Caco-2 (cell line): ENCODE measurements around the gene ADAMTS15. TPM values are rescaled to one million over a fixed set of nuclear protein-coding genes. Genes with fewer than 3 reads are reported as not detected.

Source experiments
- BruUV-seq: library from RNA; stranded (reverse); fragments of 400-500 nt; replicated peaks from 2 replicates; lab custom pipeline; 2021; lab: Mats Ljungman, UMichigan
- CTCF ChIA-PET: fragments of 300-600 bp; sonication (Branson Sonifier 250); formaldehyde crosslinking; loops from one replicate; lab custom pipeline; 2022; ENCODE audit warnings: antibody characterized with exemption; lab: Charles Lee
- POLR2A ChIA-PET: fragments of 300-600 bp; sonication (Branson Sonifier 250); formaldehyde crosslinking; loops from one replicate; lab custom pipeline; 2022; ENCODE audit warnings: antibody characterized with exemption; lab: Charles Lee
- DNase-seq, 2 experiments: peaks; one replicate each; pipeline versions ENCODE4 v3.0.0 to v3.0.0-alpha.2; 2020 to 2022
- H3K27me3 ChIP-seq: replicated peaks from 2 replicates; pipeline ENCODE4 v1.6.0; 2011; ENCODE audit warnings: low read length; ENCODE audit not compliant: control insufficient read depth, insufficient read depth
- H3K36me3 ChIP-seq: 2 replicates; pipeline ENCODE4 v1.5.1; 2011; ENCODE audit warnings: low read length; ENCODE audit not compliant: control insufficient read depth, insufficient read depth
- H3K4me1 ChIP-seq: fragments of 250-450 bp; sonication (Bioruptor Pico); 2 replicates; pipeline ENCODE4 v1.5.1; 2020; ENCODE audit warnings: mild to moderate bottlenecking
- H3K4me3 ChIP-seq: 2 replicates; pipeline ENCODE4 v1.5.1; 2011; ENCODE audit warnings: low read depth, mild to moderate bottlenecking, control low read depth, low read length
- H3K9me3 ChIP-seq: fragments of 250-450 bp; sonication (Bioruptor Pico); 2 replicates; pipeline ENCODE4 v1.5.1; 2020; ENCODE audit warnings: mild to moderate bottlenecking, moderate library complexity
- H3K27ac Mint-ChIP-seq: one replicate; pipeline ENCODE4 v1.8.0; 2022; ENCODE audit warnings: mixed read lengths; ENCODE audit not compliant: unreplicated experiment
- H3K27me3 Mint-ChIP-seq: one replicate; pipeline ENCODE4 v1.8.0; 2022; ENCODE audit warnings: mixed read lengths; ENCODE audit not compliant: insufficient read depth, unreplicated experiment
- H3K36me3 Mint-ChIP-seq: one replicate; pipeline ENCODE4 v1.8.0; 2022; ENCODE audit warnings: mild to moderate bottlenecking, mixed read lengths; ENCODE audit not compliant: insufficient read depth, unreplicated experiment
- H3K4me1 Mint-ChIP-seq: one replicate; pipeline ENCODE4 v1.8.0; 2022; ENCODE audit warnings: low read depth, mixed read lengths; ENCODE audit not compliant: unreplicated experiment
- H3K4me3 Mint-ChIP-seq: one replicate; pipeline ENCODE4 v1.8.0; 2022; ENCODE audit warnings: mild to moderate bottlenecking, moderate library complexity, mixed read lengths; ENCODE audit not compliant: unreplicated experiment
- H3K9me3 Mint-ChIP-seq: one replicate; pipeline ENCODE4 v1.8.0; 2022; ENCODE audit warnings: mixed read lengths; ENCODE audit not compliant: unreplicated experiment
- CTCF ChIP-seq, 2 experiments: fragments of 200-600 bp in 1 of 2; IDR thresholded peaks; 1 replicate in 1 of 2; 2 replicates in 1 of 2; pipeline versions ENCODE4 v1.5.1 to v1.8.0; 2011 to 2022; ENCODE audit warnings: antibody characterized with exemption in 1 of 2, control low read depth in 1 of 2, inconsistent platforms in 1 of 2, low read depth in 1 of 2, low read length in 1 of 2, mild to moderate bottlenecking in 1 of 2, moderate library complexity in 1 of 2; ENCODE audit not compliant: insufficient read depth in 1 of 2, severe bottlenecking in 1 of 2, unreplicated experiment in 1 of 2
- intact Hi-C: fragments of 100-400 bp; cut with micrococcal nuclease; formaldehyde crosslinking; loops from one replicate; pipeline ENCODE4 v1.10.0; 2022; ENCODE audit not compliant: unreplicated experiment
- total RNA-seq: library from RNA; stranded (reverse); gene quantifications from 2 replicates; pipeline ENCODE4 v1.2.3, GENCODE V29; 2022

Gene ADAMTS15
- total RNA-seq, 1 experiment from 2014 or later: 0.20 TPM

- peak in 1 of 2 experiments; percentile 23 for DNase-seq
- Mint-ChIP-seq H3K27me3 (peaks cover 6% of the 10 kb centered on the region), H3K4me3 (no peak overlapping the region), H3K27ac (no peak overlapping the region), H3K9me3 (no peaks in the 10 kb centered on the region), H3K4me1 (no peaks in the 10 kb centered on the region), H3K36me3 (no peaks in the 10 kb centered on the region)
- Histone ChIP-seq H3K9me3 (no peaks in the 10 kb centered on the region), H3K4me1 (peaks cover 8% of the 10 kb centered on the region; the same call in 1 of the 2 replicates), H3K4me3 (no peak overlapping the region), H3K27me3 (no peaks in the 10 kb centered on the region; the same call in 1 of the 2 replicates), H3K36me3 (no peaks in the 10 kb centered on the region)
- TF ChIP-seq CTCF (IDR thresholded peaks at IDR 0.05; ENCODE audit: insufficient read depth in 1 of 2, low read depth in 1 of 2, low read length in 1 of 2, severe bottlenecking in 1 of 2, unreplicated experiment in 1 of 2): no peak
- BruUV-seq: no TSS peak
- ChIA-PET CTCF (no interaction called here), POLR2A (no interaction called here)
- intact Hi-C loops: no loop called here
These were observed 27.1 kb downstream of the ADAMTS15 start for GRCh38 chr11:130475426-130476053.

GRCh38 chr11:130476200-130476921, 27.9 kb downstream of the ADAMTS15 start:
- intact Hi-C loops: no loop called here
- Histone ChIP-seq H3K36me3 (no peaks in the 10 kb centered on the region), H3K9me3 (no peaks in the 10 kb centered on the region), H3K27me3 (no peaks in the 10 kb centered on the region; the same call in 1 of the 2 replicates), H3K4me3 (no peak overlapping the region), H3K4me1 (peaks cover 8% of the 10 kb centered on the region; the same call in 1 of the 2 replicates)
- CTCF ChIA-PET: interaction anchor here (0.5 to 0.7 kb wide), 2 partner anchors 45 to 178 kb away, joined by 3 to 7 read pairs; no protein-coding TSS in a partner anchor
- Mint-ChIP-seq H3K9me3 (no peaks in the 10 kb centered on the region), H3K27me3 (peaks cover 2% of the 10 kb centered on the region), H3K27ac (no peak overlapping the region), H3K4me1 (no peaks in the 10 kb centered on the region), H3K36me3 (no peaks in the 10 kb centered on the region), H3K4me3 (no peak overlapping the region)
- POLR2A ChIA-PET: no interaction called here
- no peak for TF ChIP-seq CTCF (IDR thresholded peaks at IDR 0.05; ENCODE audit: insufficient read depth in 1 of 2, low read depth in 1 of 2, low read length in 1 of 2, severe bottlenecking in 1 of 2, unreplicated experiment in 1 of 2)
- no TSS peak for BruUV-seq
- DNase-seq: peak in 1 of 2 experiments; percentile 30

- BruUV-seq: no TSS peak
These were observed 28.6 kb downstream of the ADAMTS15 start for GRCh38 chr11:130476922-130477491.

More at GRCh38 chr11:130476922-130477491, 28.6 kb downstream of the ADAMTS15 start:
- DNase-seq: peak in 1 of 2 experiments; percentile 27
- intact Hi-C loops: no loop called here
- H3K36me3 ChIP-seq: no peaks in the 10 kb centered on the region
- Mint-ChIP-seq H3K4me3 (no peak overlapping the region), H3K9me3 (no peaks in the 10 kb centered on the region), H3K4me1 (no peaks in the 10 kb centered on the region), H3K36me3 (no peaks in the 10 kb centered on the region), H3K27ac (no peak overlapping the region), H3K27me3 (no peaks in the 10 kb centered on the region)
- H3K27me3 ChIP-seq: no peaks in the 10 kb centered on the region; the same call in 1 of the 2 replicates
- ChIA-PET POLR2A (no interaction called here), CTCF (interaction anchor here (0.7 kb wide), 1 partner anchor 46 kb away, joined by 3 read pairs; no protein-coding TSS in a partner anchor)
- no peaks in the 10 kb centered on the region for H3K9me3 ChIP-seq
- no peak overlapping the region for H3K4me3 ChIP-seq
- no peak for TF ChIP-seq CTCF (IDR thresholded peaks at IDR 0.05; ENCODE audit: insufficient read depth in 1 of 2, low read depth in 1 of 2, low read length in 1 of 2, severe bottlenecking in 1 of 2, unreplicated experiment in 1 of 2)
- H3K4me1 ChIP-seq: peaks cover 8% of the 10 kb centered on the region; the same call in 1 of the 2 replicates
